H9 (cell line): ENCODE results near the gene TSPAN3. TPM values are rescaled to one million over a fixed set of nuclear protein-coding genes. Genes with fewer than 3 reads are reported as not detected.
A peak's percentile ranks its signal among the peaks of the same experiment; 100 is the strongest.

ENCODE experiments used
- DNase-seq: peaks from one replicate; pipeline ENCODE4 v3.0.0-alpha.2; 2017
- H2AFZ ChIP-seq: one replicate; pipeline ENCODE4 v1.6.1; 2013; ENCODE audit warnings: mild to moderate bottlenecking, low read length, control low read depth, moderate library complexity
- H2AK5ac ChIP-seq: 2 replicates; pipeline ENCODE4 v1.6.1; 2013; ENCODE audit warnings: low read length, control low read depth, mixed read lengths; ENCODE audit not compliant: insufficient read length
- H2BK120ac ChIP-seq: one replicate; pipeline ENCODE4 v1.6.1; 2013; ENCODE audit warnings: low read depth, mild to moderate bottlenecking, low read length, control low read depth, inconsistent platforms; ENCODE audit not compliant: poor library complexity, severe bottlenecking
- H2BK12ac ChIP-seq: 2 replicates; pipeline ENCODE4 v1.6.1; 2013; ENCODE audit warnings: low read length, control low read depth, mixed read lengths, low read depth; ENCODE audit not compliant: insufficient read length
- H2BK15ac ChIP-seq: 2 replicates; pipeline ENCODE4 v1.6.1; 2013; ENCODE audit warnings: low read depth, low read length, control low read depth
- H2BK20ac ChIP-seq: one replicate; pipeline ENCODE4 v1.6.1; 2013; ENCODE audit warnings: low read depth, mild to moderate bottlenecking, low read length, control low read depth, inconsistent platforms; ENCODE audit not compliant: poor library complexity, severe bottlenecking
- H2BK5ac ChIP-seq: 2 replicates; pipeline ENCODE4 v1.6.1; 2013; ENCODE audit warnings: low read length, control low read depth, mixed read lengths; ENCODE audit not compliant: insufficient read length
- H3K14ac ChIP-seq: 2 replicates; pipeline ENCODE4 v1.6.1; 2013; ENCODE audit warnings: low read length, control low read depth; ENCODE audit not compliant: insufficient read depth
- H3K18ac ChIP-seq: 2 replicates; pipeline ENCODE4 v1.6.1; 2013; ENCODE audit warnings: low read depth, mild to moderate bottlenecking, mixed read lengths, low read length, control low read depth; ENCODE audit not compliant: insufficient read length
- H3K23ac ChIP-seq: 2 replicates; pipeline ENCODE4 v1.6.1; 2013; ENCODE audit warnings: low read length, control low read depth, mixed read lengths, low read depth; ENCODE audit not compliant: insufficient read length
- H3K23me2 ChIP-seq: 2 replicates; pipeline ENCODE4 v1.6.1; 2013; ENCODE audit warnings: low read depth, mild to moderate bottlenecking, mixed read lengths, low read length, control low read depth; ENCODE audit not compliant: insufficient read length, poor library complexity, severe bottlenecking
- H3K27ac ChIP-seq: 2 replicates; pipeline ENCODE4 v1.5.1; 2013; ENCODE audit warnings: low read length, control low read depth, mixed read lengths, low read depth; ENCODE audit not compliant: insufficient read length
- H3K27me3 ChIP-seq: 2 replicates; pipeline ENCODE4 v1.6.1; 2013; ENCODE audit warnings: low read length, control low read depth, inconsistent platforms; ENCODE audit not compliant: insufficient read depth
- H3K4ac ChIP-seq: 2 replicates; pipeline ENCODE4 v1.6.1; 2013; ENCODE audit warnings: low read depth, mild to moderate bottlenecking, control low read depth, inconsistent platforms, low read length, moderate library complexity
- H3K4me1 ChIP-seq: 2 replicates; pipeline ENCODE4 v1.6.1; 2013; ENCODE audit warnings: low read length, control low read depth, inconsistent platforms; ENCODE audit not compliant: insufficient read depth
- H3K4me2 ChIP-seq: 2 replicates; pipeline ENCODE4 v1.6.1; 2013; ENCODE audit warnings: low read length, control low read depth, mixed read lengths; ENCODE audit not compliant: insufficient read length, insufficient read depth
- H3K56ac ChIP-seq: 2 replicates; pipeline ENCODE4 v1.6.1; 2013; ENCODE audit warnings: low read depth, mild to moderate bottlenecking, mixed read lengths, low read length, control low read depth; ENCODE audit not compliant: insufficient read length
- H3K79me1 ChIP-seq: 2 replicates; pipeline ENCODE4 v1.6.1; 2013; ENCODE audit warnings: low read depth, mild to moderate bottlenecking, moderate library complexity, low read length, control low read depth, inconsistent platforms; ENCODE audit not compliant: insufficient read depth, poor library complexity, severe bottlenecking
- H3K79me2 ChIP-seq: 2 replicates; pipeline ENCODE4 v1.6.1; 2013; ENCODE audit warnings: low read length, control low read depth, inconsistent platforms; ENCODE audit not compliant: insufficient read depth
- H3K9ac ChIP-seq: 2 replicates; pipeline ENCODE4 v1.6.1; 2013; ENCODE audit warnings: low read length, control low read depth, mixed read lengths; ENCODE audit not compliant: insufficient read length; ENCODE audit errors: extremely low read depth
- H3K9me3 ChIP-seq: one replicate; pipeline ENCODE4 v1.6.1; 2013; ENCODE audit warnings: low read depth, low read length, inconsistent platforms; ENCODE audit not compliant: control insufficient read depth
- H3T11ph ChIP-seq: one replicate; pipeline ENCODE4 v1.6.1; 2013; ENCODE audit warnings: mild to moderate bottlenecking, low read length, control low read depth, inconsistent platforms
- H4K20me1 ChIP-seq: one replicate; pipeline ENCODE4 v1.6.1; 2013; ENCODE audit not compliant: control insufficient read depth, insufficient read length, insufficient read depth
- H4K5ac ChIP-seq: 2 replicates; pipeline ENCODE4 v1.6.1; 2013; ENCODE audit warnings: low read depth, mild to moderate bottlenecking, mixed read lengths, low read length, control low read depth; ENCODE audit not compliant: insufficient read length
- H4K8ac ChIP-seq: replicated peaks from 2 replicates; pipeline ENCODE4 v1.6.1; 2013; ENCODE audit warnings: low read length, control low read depth, mixed read lengths, low read depth; ENCODE audit not compliant: insufficient read length
- H4K91ac ChIP-seq: 2 replicates; pipeline ENCODE4 v1.6.1; 2013; ENCODE audit warnings: low read depth, mild to moderate bottlenecking, moderate library complexity, mixed read lengths, low read length, control low read depth; ENCODE audit not compliant: insufficient read length
- H3K27ac Mint-ChIP-seq, 3 experiments: 2 replicates in 2 of 3; 3 replicates in 1 of 3; pipeline ENCODE4 v1.8.0; 2020 to 2021; ENCODE audit warnings: mixed read lengths in 3 of 3, mild to moderate bottlenecking in 1 of 3, moderate library complexity in 1 of 3
- H3K27me3 Mint-ChIP-seq: 2 replicates; pipeline ENCODE4 v1.8.0; 2021; ENCODE audit warnings: low read depth, mild to moderate bottlenecking, moderate library complexity, mixed read lengths
- H3K36me3 Mint-ChIP-seq, 3 experiments: 2 replicates in 2 of 3; 3 replicates in 1 of 3; pipeline ENCODE4 v1.8.0; 2020 to 2021; ENCODE audit warnings: low read depth in 3 of 3, mixed read lengths in 3 of 3; ENCODE audit not compliant: insufficient read depth in 1 of 3
- H3K4me1 Mint-ChIP-seq, 2 experiments: 2 replicates each; pipeline ENCODE4 v1.8.0; 2020; ENCODE audit warnings: mixed read lengths in 2 of 2
- H3K4me3 Mint-ChIP-seq, 2 experiments: 2 replicates in 1 of 2; 3 replicates in 1 of 2; pipeline ENCODE4 v1.8.0; 2020 to 2021; ENCODE audit warnings: mild to moderate bottlenecking in 2 of 2, mixed read lengths in 2 of 2, moderate library complexity in 1 of 2
- H3K9me3 Mint-ChIP-seq, 2 experiments: 2 replicates in 1 of 2; 3 replicates in 1 of 2; pipeline ENCODE4 v1.8.0; 2020; ENCODE audit warnings: mild to moderate bottlenecking in 2 of 2, mixed read lengths in 2 of 2, moderate library complexity in 1 of 2
- WGBS: extraction: QIAGEN DNeasy Blood & Tissue Kit; methylation state at CpG from one replicate; pipeline ENCODE4 v1.1.7; 2013; ENCODE audit warnings: missing lambda C conversion rate, low lambda C conversion rate, mixed read lengths; ENCODE audit not compliant: insufficient read length; ENCODE audit errors: extremely low coverage; 5-methylcytosine and 5-hydroxymethylcytosine counted together
- total RNA-seq: library from RNA; stranded (reverse); gene quantifications from 2 replicates; pipeline ENCODE4 v1.2.1, GENCODE V29; 2021
- TF ChIP-seq, protein P1 (sequence below): fragments of 200-600 bp; sonication (generic); conservative IDR thresholded peaks from 3 replicates; pipeline ENCODE4 v1.8.0; 2021; ENCODE audit warnings: antibody characterized with exemption, mild to moderate bottlenecking

TSPAN3 gene
- total RNA-seq, 1 experiment from 2014 or later = 117 TPM

DNA sequence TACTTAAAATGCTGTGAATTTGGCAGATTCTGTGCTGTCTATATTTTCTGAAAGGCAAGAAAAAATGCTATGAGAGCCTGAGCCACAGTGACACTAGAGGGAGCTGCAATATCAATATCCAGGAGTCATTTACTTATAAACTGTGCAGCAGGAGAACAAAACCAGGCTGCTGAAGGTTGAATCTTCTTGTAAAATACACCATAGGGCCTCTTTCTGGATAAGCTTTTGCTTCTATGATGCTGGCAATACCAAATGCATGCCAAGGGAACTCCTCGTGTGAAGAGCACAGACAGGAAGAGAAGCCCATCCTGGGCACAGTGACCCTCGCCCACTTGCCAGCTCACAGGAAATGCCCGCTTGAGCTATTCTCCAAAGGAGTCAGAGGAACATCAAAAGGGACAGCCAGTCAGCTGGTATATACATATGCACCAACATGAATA lies 48.0 kb upstream of the TSPAN3 start:
- Histone ChIP-seq H4K8ac (no peak overlapping the region), H3K27ac (no peak overlapping the region), H2AK5ac (no peak overlapping the region), H2BK15ac (no peak overlapping the region), H3K4me2 (no peak overlapping the region), H3K56ac (no peak overlapping the region), H3K9me3 (no peaks in the 10 kb centered on the region), H3K27me3 (no peaks in the 10 kb centered on the region), H3K79me1 (no peaks in the 10 kb centered on the region), H3T11ph (no peak overlapping the region), H2BK20ac (no peak overlapping the region), H2BK120ac (no peak overlapping the region), H2BK5ac (no peak overlapping the region), H3K79me2 (no peaks in the 10 kb centered on the region), H3K14ac (no peak overlapping the region), H3K23ac (no peak overlapping the region), H3K9ac (no peak overlapping the region), H3K18ac (no peak overlapping the region), H4K91ac (no peak overlapping the region), H3K4me1 (peaks cover 6% of the 10 kb centered on the region), H4K5ac (no peak overlapping the region), H2BK12ac (no peak overlapping the region), H4K20me1 (no peaks in the 10 kb centered on the region), H3K23me2 (no peaks in the 10 kb centered on the region), H3K4ac (no peak overlapping the region), H2AFZ (no peak overlapping the region)
- peaks cover 0 to 5% (median under 1%) of the 10 kb centered on the region in 3 experiments; a peak in 3 of 7 replicates for H3K36me3 Mint-ChIP-seq
- no peak for DNase-seq
- WGBS = no CpG with 5 or more reads among the region's 3 CpGs
- TF ChIP-seq, protein P1, sequence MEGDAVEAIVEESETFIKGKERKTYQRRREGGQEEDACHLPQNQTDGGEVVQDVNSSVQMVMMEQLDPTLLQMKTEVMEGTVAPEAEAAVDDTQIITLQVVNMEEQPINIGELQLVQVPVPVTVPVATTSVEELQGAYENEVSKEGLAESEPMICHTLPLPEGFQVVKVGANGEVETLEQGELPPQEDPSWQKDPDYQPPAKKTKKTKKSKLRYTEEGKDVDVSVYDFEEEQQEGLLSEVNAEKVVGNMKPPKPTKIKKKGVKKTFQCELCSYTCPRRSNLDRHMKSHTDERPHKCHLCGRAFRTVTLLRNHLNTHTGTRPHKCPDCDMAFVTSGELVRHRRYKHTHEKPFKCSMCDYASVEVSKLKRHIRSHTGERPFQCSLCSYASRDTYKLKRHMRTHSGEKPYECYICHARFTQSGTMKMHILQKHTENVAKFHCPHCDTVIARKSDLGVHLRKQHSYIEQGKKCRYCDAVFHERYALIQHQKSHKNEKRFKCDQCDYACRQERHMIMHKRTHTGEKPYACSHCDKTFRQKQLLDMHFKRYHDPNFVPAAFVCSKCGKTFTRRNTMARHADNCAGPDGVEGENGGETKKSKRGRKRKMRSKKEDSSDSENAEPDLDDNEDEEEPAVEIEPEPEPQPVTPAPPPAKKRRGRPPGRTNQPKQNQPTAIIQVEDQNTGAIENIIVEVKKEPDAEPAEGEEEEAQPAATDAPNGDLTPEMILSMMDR = peak; percentile 83
- no peak overlapping the region for H3K4me3 Mint-ChIP-seq
- H3K27ac Mint-ChIP-seq = no peak overlapping the region
- no peaks in the 10 kb centered on the region for H3K27me3 Mint-ChIP-seq
- no peaks in the 10 kb centered on the region for H3K9me3 Mint-ChIP-seq
- peaks cover 15 to 25% of the 10 kb centered on the region in 2 experiments for H3K4me1 Mint-ChIP-seq
